ENCODE results near the gene HECTD1. TPM values are rescaled to one million over a fixed set of nuclear protein-coding genes. Genes with fewer than 3 reads are reported as not detected.
"Not testable (repeated sequence)": the region's sequence is repeated elsewhere in the genome, so short reads cannot be mapped to it uniquely, and the experiment has no call there.

The HECTD1 gene
- total RNA-seq, 1 experiment from 2014 or later, result 88.5 TPM

- peaks cover 25% of the 10 kb centered on the region for H3K4me1 Mint-ChIP-seq
- ChIA-PET CTCF (no interaction called here), POLR2A (interaction anchor here (1.2 kb wide), 1 partner anchor 10 kb away, joined by 3 read pairs; no protein-coding TSS in a partner anchor)
- peaks cover 13% of the 10 kb centered on the region for H3K36me3 Mint-ChIP-seq
- H3K27me3 Mint-ChIP-seq (ENCODE audit: low read depth), result no peaks in the 10 kb centered on the region
- no peak overlapping the region for H3K4me3 Mint-ChIP-seq
- no peak for TF ChIP-seq SMAD4 (CRISPR knock-in tag; IDR thresholded peaks at IDR 0.05)
- TF ChIP-seq ZNF512 (CRISPR knock-in tag; IDR thresholded peaks at IDR 0.05; ENCODE audit: borderline replicate concordance), result no peak
- no peak for TF ChIP-seq FOXK1 (CRISPR knock-in tag; IDR thresholded peaks at IDR 0.05)
- no peak for TF ChIP-seq MLX (CRISPR knock-in tag; IDR thresholded peaks at IDR 0.05)
- no peak for TF ChIP-seq ZNF232 (CRISPR knock-in tag; IDR thresholded peaks at IDR 0.05)
- no peak for TF ChIP-seq ZNF317 (CRISPR knock-in tag; IDR thresholded peaks at IDR 0.05; ENCODE audit: borderline replicate concordance, low read depth)
- no peak for TF ChIP-seq ZNF396 (CRISPR knock-in tag; IDR thresholded peaks at IDR 0.05; ENCODE audit: borderline replicate concordance)
- no peak for ATAC-seq
- H3K9me3 Mint-ChIP-seq, result no peaks in the 10 kb centered on the region
- DNase-seq (ENCODE audit: low spot score), result no peak
- H3K27ac Mint-ChIP-seq, result no peak overlapping the region
Observed at GRCh38 chr14:31194095-31194494, 13.5 kb downstream of the HECTD1 start.

GRCh38 chr14:31192544-31192943, 15.0 kb downstream of the HECTD1 start:
- CTCF ChIA-PET, ATAC-seq: not testable (repeated sequence)
- H3K4me1 Mint-ChIP-seq, result peaks cover 17% of the 10 kb centered on the region

GRCh38 chr14:31190717-31191263, 16.8 kb downstream of the HECTD1 start:
- CTCF ChIA-PET, result no interaction called here
- H3K27ac Mint-ChIP-seq, result no peak overlapping the region
- DNase-seq (ENCODE audit: low spot score), result no peak
- H3K27me3 Mint-ChIP-seq (ENCODE audit: low read depth), result no peaks in the 10 kb centered on the region
- H3K4me1 Mint-ChIP-seq, result peaks cover 9% of the 10 kb centered on the region
- peaks cover 17% of the 10 kb centered on the region for H3K36me3 Mint-ChIP-seq
- POLR2A ChIA-PET, result no interaction called here
- H3K9me3 Mint-ChIP-seq, result no peaks in the 10 kb centered on the region
- H3K4me3 Mint-ChIP-seq, result no peak overlapping the region
- no peak for ATAC-seq
- TF ChIP-seq E2F1 (CRISPR knock-in tag; IDR thresholded peaks at IDR 0.05) (no peak), MLX (CRISPR knock-in tag; IDR thresholded peaks at IDR 0.05) (no peak), RELA (CRISPR knock-in tag; IDR thresholded peaks at IDR 0.05; ENCODE audit: borderline replicate concordance) (no peak), FOXP1 (CRISPR knock-in tag; IDR thresholded peaks at IDR 0.05; ENCODE audit: borderline replicate concordance) (no peak), ZNF423 (CRISPR knock-in tag; IDR thresholded peaks at IDR 0.05) (no peak), PRDM15 (CRISPR knock-in tag; IDR thresholded peaks at IDR 0.05) (no peak), NR1H2 (CRISPR knock-in tag; IDR thresholded peaks at IDR 0.05) (no peak), IRF2 (CRISPR knock-in tag; IDR thresholded peaks at IDR 0.05; ENCODE audit: borderline replicate concordance, low read depth) (no peak), ESRRA (CRISPR knock-in tag; IDR thresholded peaks at IDR 0.05; ENCODE audit: borderline replicate concordance) (no peak), HMGXB4 (CRISPR knock-in tag; IDR thresholded peaks at IDR 0.05) (no peak), ATF6 (CRISPR knock-in tag; IDR thresholded peaks at IDR 0.05) (no peak), FOXJ3 (CRISPR knock-in tag; IDR thresholded peaks at IDR 0.05; ENCODE audit: borderline replicate concordance) (no peak), NR3C1 (CRISPR knock-in tag; conservative IDR thresholded peaks at IDR 0.05; ENCODE audit: low read depth) (no peak)

More at GRCh38 chr14:31192544-31192943, 15.0 kb downstream of the HECTD1 start:
- H3K4me3 Mint-ChIP-seq; H3K27me3 Mint-ChIP-seq (ENCODE audit: low read depth); DNase-seq (ENCODE audit: low spot score); POLR2A ChIA-PET; H3K27ac Mint-ChIP-seq; H3K9me3 Mint-ChIP-seq: not testable (repeated sequence)
- H3K36me3 Mint-ChIP-seq, result peaks cover 13% of the 10 kb centered on the region

Data from WTC11 (cell line).